Spleen (tissue), 11 donors: Measurements from ENCODE around the gene TXNDC11. TPM values are rescaled to one million over a fixed set of nuclear protein-coding genes. Genes with fewer than 3 reads are reported as not detected.
A peak's percentile ranks its signal among the peaks of the same experiment; 100 is the strongest.

Experiments used
- DNase-seq: peaks from one replicate; pipeline ENCODE4 v3.0.0-alpha.2; 2020
- H3K27ac ChIP-seq, 8 donors: fragments of 200-600 bp; sonication (generic) in 7 of 8; 1 replicate in 4 of 8; 2 replicates in 4 of 8; pipeline versions ENCODE4 v1.5.0 to v1.8.0; 2016 to 2021; ENCODE audit warnings: inconsistent platforms in 4 of 8, mild to moderate bottlenecking in 4 of 8, moderate library complexity in 1 of 8
- H3K27me3 ChIP-seq, 7 donors: fragments of 200-600 bp; sonication (generic) in 6 of 7; replicated peaks in 1 of 7; 1 replicate in 4 of 7; 2 replicates in 3 of 7; pipeline versions ENCODE4 v1.5.0 to v1.8.0; 2016 to 2021; ENCODE audit warnings: inconsistent platforms in 3 of 7, mild to moderate bottlenecking in 1 of 7
- H3K36me3 ChIP-seq, 6 donors: fragments of 200-600 bp; sonication (generic) in 5 of 6; 1 replicate in 4 of 6; 2 replicates in 2 of 6; pipeline versions ENCODE4 v1.5.0 to v1.8.0; 2016 to 2021; ENCODE audit warnings: inconsistent platforms in 2 of 6
- H3K4me1 ChIP-seq, 6 donors: fragments of 200-600 bp; sonication (generic) in 5 of 6; 1 replicate in 3 of 6; 2 replicates in 3 of 6; pipeline versions ENCODE4 v1.5.0 to v1.8.0; 2016 to 2021; ENCODE audit warnings: inconsistent platforms in 3 of 6
- H3K4me3 ChIP-seq, 8 donors: fragments of 200-600 bp; sonication (generic) in 7 of 8; 1 replicate in 4 of 8; 2 replicates in 4 of 8; pipeline versions ENCODE4 v1.5.0 to v1.8.0; 2016 to 2021; ENCODE audit warnings: inconsistent platforms in 4 of 8, mild to moderate bottlenecking in 4 of 8, moderate library complexity in 2 of 8
- H3K9me3 ChIP-seq, 8 donors: fragments of 200-600 bp; sonication (generic) in 7 of 8; 1 replicate in 4 of 8; 2 replicates in 4 of 8; pipeline versions ENCODE4 v1.5.0 to v1.8.0; 2016 to 2021; ENCODE audit warnings: inconsistent platforms in 4 of 8
- POLR2A ChIP-seq, 3 donors: fragments of 450-650 bp; IDR thresholded peaks; one replicate each; pipeline ENCODE4 v1.5.1; 2017; ENCODE audit warnings: antibody characterized with exemption in 3 of 3, mild to moderate bottlenecking in 1 of 3
- POLR2AphosphoS5 ChIP-seq, 3 donors: sonication (generic); formaldehyde crosslinking; IDR thresholded peaks; one replicate each; pipeline ENCODE4 v1.5.1; 2017; ENCODE audit warnings: antibody characterized with exemption in 3 of 3
- WGBS, 5 donors: extraction: QIAGEN DNeasy Blood & Tissue Kit in 3 of 5; methylation state at CpG; one replicate each; pipeline versions ENCODE4 v1.1.5 to v1.1.7; 2013 to 2018; 5-methylcytosine and 5-hydroxymethylcytosine counted together
- intact Hi-C: fragments of 100-400 bp; cut with DNase I; formaldehyde crosslinking; loops from one replicate; pipeline ENCODE4 v1.15.0; 2023; ENCODE audit warnings: low total_unique reads
- polyA plus RNA-seq, 3 donors: library from polyadenylated mRNA; stranded (reverse); fragments of 200-250 nt; gene quantifications; one replicate each; pipeline ENCODE4 v1.2.1, GENCODE V29; 2013
- total RNA-seq, 7 donors: library from RNA; depleted of rRNA in 3 of 7; stranded (reverse); fragments of >200 nt in 3 of 7; fragmentation: NEBNext Ultra II Directional in 4 of 7; extraction: Animal tissue kit (Norgen Biotek cat#: 25700) in 4 of 7; gene quantifications; one replicate each; pipeline versions ENCODE4 v1.1.0 to v1.2.1, GENCODE V29; 2016 to 2021
- TF ChIP-seq, protein P1 (sequence below), 11 experiments: fragments of 200-600 bp in 7 of 11; fragments of 450-650 bp in 4 of 11; sonication (generic) in 4 of 11; IDR thresholded peaks in 8 of 11; conservative IDR thresholded peaks in 3 of 11; 1 replicate in 7 of 11; 2 replicates in 4 of 11; pipeline versions ENCODE4 v1.4.0 to v1.8.0; 2016 to 2021; ENCODE audit warnings: antibody characterized with exemption in 11 of 11, inconsistent platforms in 4 of 11, mild to moderate bottlenecking in 1 of 11
- donor health status: healthy with polysubstance abuse.
- donor health status: DM: no; HTN: no; CAD: no; lungs with moderate emphysema.
- donor health status: DM: no; HTN: no; CAD: no.
- donor health status: Bipolar disorder and iron deficiency.
- donor health status: healthy.
- donor health status: DM: no; HTN: no; CAD: no.
- donor health status: DM: yes; HTN: yes; CAD: no.

The TXNDC11 gene
- total and polyA plus RNA-seq, 10 donors, result 28.3 to 104 (median 49.3) TPM

DNA sequence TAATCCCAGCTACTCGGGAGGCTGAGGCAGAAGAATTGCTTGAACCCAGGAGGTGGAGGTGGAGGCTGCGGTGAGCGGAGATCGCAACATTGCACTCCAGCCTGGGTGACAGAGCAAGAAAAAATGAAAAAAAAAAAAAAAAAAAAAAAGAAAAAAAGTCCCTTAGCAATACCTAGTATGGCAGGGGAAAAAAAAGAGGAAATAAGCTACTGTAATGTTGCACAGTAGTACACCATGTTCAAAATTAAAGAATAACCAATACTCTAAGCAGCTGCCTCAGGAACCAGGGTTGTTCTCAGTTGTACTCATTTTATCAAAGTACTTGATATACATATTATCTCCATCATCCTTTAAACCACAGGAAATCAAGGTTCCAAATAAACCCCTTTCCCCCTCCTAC is 17.3 kb upstream of the TXNDC11 start:
- H3K4me3 ChIP-seq, result no peak overlapping the region
- TF ChIP-seq, protein P1, sequence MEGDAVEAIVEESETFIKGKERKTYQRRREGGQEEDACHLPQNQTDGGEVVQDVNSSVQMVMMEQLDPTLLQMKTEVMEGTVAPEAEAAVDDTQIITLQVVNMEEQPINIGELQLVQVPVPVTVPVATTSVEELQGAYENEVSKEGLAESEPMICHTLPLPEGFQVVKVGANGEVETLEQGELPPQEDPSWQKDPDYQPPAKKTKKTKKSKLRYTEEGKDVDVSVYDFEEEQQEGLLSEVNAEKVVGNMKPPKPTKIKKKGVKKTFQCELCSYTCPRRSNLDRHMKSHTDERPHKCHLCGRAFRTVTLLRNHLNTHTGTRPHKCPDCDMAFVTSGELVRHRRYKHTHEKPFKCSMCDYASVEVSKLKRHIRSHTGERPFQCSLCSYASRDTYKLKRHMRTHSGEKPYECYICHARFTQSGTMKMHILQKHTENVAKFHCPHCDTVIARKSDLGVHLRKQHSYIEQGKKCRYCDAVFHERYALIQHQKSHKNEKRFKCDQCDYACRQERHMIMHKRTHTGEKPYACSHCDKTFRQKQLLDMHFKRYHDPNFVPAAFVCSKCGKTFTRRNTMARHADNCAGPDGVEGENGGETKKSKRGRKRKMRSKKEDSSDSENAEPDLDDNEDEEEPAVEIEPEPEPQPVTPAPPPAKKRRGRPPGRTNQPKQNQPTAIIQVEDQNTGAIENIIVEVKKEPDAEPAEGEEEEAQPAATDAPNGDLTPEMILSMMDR (IDR thresholded peaks at IDR 0.05 in 8 of 11, conservative IDR thresholded peaks at IDR 0.05 in 3 of 11), result no peak
- TF ChIP-seq POLR2AphosphoS5 (IDR thresholded peaks at IDR 0.05), result no peak
- TF ChIP-seq POLR2A (IDR thresholded peaks at IDR 0.05), result no peak
- H3K36me3 ChIP-seq, result peaks cover 0 to 100% (median 79%) of the 10 kb centered on the region in 6 donors
- no peaks in the 10 kb centered on the region for H3K9me3 ChIP-seq
- H3K27me3 ChIP-seq, result no peaks in the 10 kb centered on the region
- WGBS, 5 donors, result 89 to 97% (median 90%) methylated on average over 4 of the region's 4 CpGs
- intact Hi-C loops, result no loop called here
- H3K4me1 ChIP-seq, result peaks cover 0 to 25% (median 11%) of the 10 kb centered on the region in 6 donors
- H3K27ac ChIP-seq, result peak overlapping the region in 5 of 8 donors; percentile 3 to 70 (median 17)
- DNase-seq, result no peak

- 79 to 96% (median 84%) methylated on average over 9 of the region's 9 CpGs for WGBS, 5 donors
- Histone ChIP-seq H3K4me1 (peaks cover 0 to 25% (median 11%) of the 10 kb centered on the region in 6 donors), H3K27ac (peak overlapping the region in 3 of 8 donors; percentile 47 to 70 (median 67)), H3K4me3 (no peak overlapping the region), H3K36me3 (peaks cover 0 to 100% (median 76%) of the 10 kb centered on the region in 6 donors), H3K9me3 (no peaks in the 10 kb centered on the region), H3K27me3 (no peaks in the 10 kb centered on the region)
- TF ChIP-seq, protein P1 (IDR thresholded peaks at IDR 0.05 in 8 of 11, conservative IDR thresholded peaks at IDR 0.05 in 3 of 11), result no peak
- TF ChIP-seq POLR2A (IDR thresholded peaks at IDR 0.05) (no peak), POLR2AphosphoS5 (IDR thresholded peaks at IDR 0.05) (no peak)
- DNase-seq, result no peak
- intact Hi-C loops, result no loop called here
Measured at GRCh38 chr16:11759163-11759834, 16.6 kb upstream of the TXNDC11 start.

- peaks cover 0 to 25% (median 11%) of the 10 kb centered on the region in 6 donors for H3K4me1 ChIP-seq
- H3K9me3 ChIP-seq, result no peaks in the 10 kb centered on the region
- TF ChIP-seq POLR2A (IDR thresholded peaks at IDR 0.05) (no peak), POLR2AphosphoS5 (IDR thresholded peaks at IDR 0.05) (peak in 1 of 3 donors; percentile 12)
- H3K4me3 ChIP-seq, result no peak overlapping the region
- H3K27ac ChIP-seq, result peak overlapping the region in 5 of 8 donors; percentile 44 to 70 (median 49)
- H3K36me3 ChIP-seq, result peaks cover 0 to 100% (median 77%) of the 10 kb centered on the region in 6 donors
- intact Hi-C loops, result no loop called here
- no peaks in the 10 kb centered on the region for H3K27me3 ChIP-seq
- DNase-seq, result no peak
- 63 to 75% (median 74%) methylated on average over 10 of the region's 10 CpGs for WGBS, 5 donors
Measured at GRCh38 chr16:11757671-11758545, 15.3 kb upstream of the TXNDC11 start.

DNA sequence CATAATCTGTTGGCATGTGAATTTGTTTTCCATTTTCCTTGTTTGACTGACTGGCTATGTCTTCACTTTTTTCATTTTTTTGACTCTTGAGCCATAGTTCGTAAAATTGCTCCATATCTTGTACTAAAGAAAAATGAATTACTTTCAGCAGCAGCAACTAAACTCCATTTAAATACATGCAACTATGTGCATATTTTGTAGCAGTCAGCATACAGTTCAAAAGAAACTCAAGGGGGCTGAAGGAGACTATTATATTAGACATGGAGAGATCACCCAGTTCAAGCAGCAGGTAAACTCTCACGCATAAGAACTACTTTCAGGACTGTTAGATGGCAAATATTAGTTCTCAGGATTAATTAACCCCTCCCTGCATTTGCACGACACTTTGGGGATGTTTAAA is 13.6 kb upstream of the TXNDC11 start:
- WGBS, 5 donors, result 89 to 97% (median 93%) methylated on average over 3 of the region's 3 CpGs
- TF ChIP-seq, protein P1 (IDR thresholded peaks at IDR 0.05 in 8 of 11, conservative IDR thresholded peaks at IDR 0.05 in 3 of 11), result no peak
- TF ChIP-seq POLR2A (IDR thresholded peaks at IDR 0.05), result no peak
- intact Hi-C loops, result no loop called here
- Histone ChIP-seq H3K4me3 (no peak overlapping the region), H3K9me3 (no peaks in the 10 kb centered on the region), H3K27ac (no peak overlapping the region), H3K27me3 (no peaks in the 10 kb centered on the region), H3K36me3 (peaks cover 0 to 100% (median 77%) of the 10 kb centered on the region in 6 donors), H3K4me1 (peaks cover 0 to 25% (median 11%) of the 10 kb centered on the region in 6 donors)
- no peak for DNase-seq
